HCT116 (cell line): Measurements from ENCODE around the gene PTGDS. TPM values are rescaled to one million over a fixed set of nuclear protein-coding genes. Genes with fewer than 3 reads are reported as not detected.

Source experiments
- CEBPB ChIP-seq: IDR thresholded peaks from 2 replicates; pipeline ENCODE4 v1.6.1; 2012; ENCODE audit warnings: low read depth
- EGR1 ChIP-seq: IDR thresholded peaks from 2 replicates; pipeline ENCODE4 v1.6.1; 2012; ENCODE audit warnings: low read depth
- FOSL1 ChIP-seq: IDR thresholded peaks from 2 replicates; pipeline ENCODE4 v1.6.1; 2012; ENCODE audit warnings: low read depth
- POLR2AphosphoS5 ChIP-seq: IDR thresholded peaks from 2 replicates; pipeline ENCODE4 v1.6.1; 2011; ENCODE audit warnings: mild to moderate bottlenecking, low read depth, low read length, moderate library complexity
- RAD21 ChIP-seq: IDR thresholded peaks from 2 replicates; pipeline ENCODE4 v1.6.1; 2012; ENCODE audit warnings: low read depth, mild to moderate bottlenecking
- TCF7L2 ChIP-seq: IDR thresholded peaks from 2 replicates; pipeline ENCODE4 v1.7.0; 2011; ENCODE audit warnings: borderline replicate concordance, inconsistent platforms; ENCODE audit not compliant: insufficient read depth, insufficient read length; ENCODE audit errors: extremely low read depth
- total RNA-seq: library from RNA; stranded (reverse); gene quantifications from one replicate; pipeline ENCODE4 v1.2.1, GENCODE V29; 2021; ENCODE audit not compliant: unreplicated experiment
- TF ChIP-seq, protein P1 (sequence below): IDR thresholded peaks from 2 replicates; pipeline ENCODE4 v1.6.1; 2011; ENCODE audit warnings: mild to moderate bottlenecking, low read length, moderate library complexity; ENCODE audit not compliant: insufficient replicate concordance; ENCODE audit errors: extremely low read depth
- TF ChIP-seq, protein P2 (sequence below), 3 experiments: fragments of 200-600 bp in 1 of 3; sonication (generic) in 1 of 3; IDR thresholded peaks in 2 of 3; conservative IDR thresholded peaks in 1 of 3; 2 replicates each; pipeline ENCODE4 v1.5.1; 2012 to 2017; ENCODE audit warnings: low read depth in 2 of 3, low read length in 2 of 3, antibody characterized with exemption in 1 of 3, borderline replicate concordance in 1 of 3, control low read depth in 1 of 3, mild to moderate bottlenecking in 1 of 3, mixed read lengths in 1 of 3, mixed run types in 1 of 3, moderate library complexity in 1 of 3; ENCODE audit not compliant: insufficient read depth in 1 of 3

Gene PTGDS
- total RNA-seq, 1 experiment from 2014 or later: 3.1 TPM

DNA sequence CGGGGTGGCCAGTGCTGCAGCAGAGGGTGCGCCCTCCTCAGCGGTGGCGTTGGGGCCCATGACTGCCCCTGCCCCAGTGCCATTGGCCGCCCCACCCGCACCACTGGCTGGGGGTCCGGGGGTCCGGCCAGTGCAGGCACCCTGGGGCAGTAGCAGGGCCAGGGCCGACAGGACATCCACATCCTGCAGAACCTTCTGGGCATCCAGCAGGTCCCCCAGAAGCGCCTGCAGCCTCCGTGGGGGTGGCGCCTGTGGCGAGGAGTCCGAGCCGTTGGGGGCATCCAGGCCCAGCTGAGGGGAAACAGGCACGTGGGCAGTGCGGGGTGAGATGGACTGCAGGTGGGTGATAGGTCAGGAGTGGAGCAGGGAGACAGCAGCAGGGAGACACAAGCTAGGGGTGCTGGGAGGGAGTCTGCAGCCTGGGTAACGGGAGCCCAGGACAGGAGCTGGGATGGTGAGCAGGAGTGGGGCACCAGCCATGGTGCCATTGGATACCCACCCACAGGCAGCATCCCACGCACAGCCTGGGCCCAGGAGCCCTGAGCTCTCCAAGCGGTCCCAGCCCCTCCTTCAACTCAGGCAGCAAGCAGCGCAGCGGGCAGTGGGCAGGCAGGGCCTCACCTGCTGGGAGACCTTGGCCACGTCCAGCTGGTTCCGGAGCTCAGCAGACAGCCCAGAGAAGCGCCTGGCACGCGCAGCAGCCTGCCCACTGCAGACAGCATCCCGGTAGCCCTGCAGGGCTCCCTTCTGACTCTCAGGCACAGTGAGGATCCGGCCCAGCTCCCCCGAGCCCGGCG is 43.7 kb downstream of the PTGDS start (continued):
- TF ChIP-seq TCF7L2 (no peak), FOSL1 (no peak), CEBPB (no peak), POLR2AphosphoS5 (no peak), RAD21 (no peak), EGR1 (no peak)
- TF ChIP-seq, protein P1, sequence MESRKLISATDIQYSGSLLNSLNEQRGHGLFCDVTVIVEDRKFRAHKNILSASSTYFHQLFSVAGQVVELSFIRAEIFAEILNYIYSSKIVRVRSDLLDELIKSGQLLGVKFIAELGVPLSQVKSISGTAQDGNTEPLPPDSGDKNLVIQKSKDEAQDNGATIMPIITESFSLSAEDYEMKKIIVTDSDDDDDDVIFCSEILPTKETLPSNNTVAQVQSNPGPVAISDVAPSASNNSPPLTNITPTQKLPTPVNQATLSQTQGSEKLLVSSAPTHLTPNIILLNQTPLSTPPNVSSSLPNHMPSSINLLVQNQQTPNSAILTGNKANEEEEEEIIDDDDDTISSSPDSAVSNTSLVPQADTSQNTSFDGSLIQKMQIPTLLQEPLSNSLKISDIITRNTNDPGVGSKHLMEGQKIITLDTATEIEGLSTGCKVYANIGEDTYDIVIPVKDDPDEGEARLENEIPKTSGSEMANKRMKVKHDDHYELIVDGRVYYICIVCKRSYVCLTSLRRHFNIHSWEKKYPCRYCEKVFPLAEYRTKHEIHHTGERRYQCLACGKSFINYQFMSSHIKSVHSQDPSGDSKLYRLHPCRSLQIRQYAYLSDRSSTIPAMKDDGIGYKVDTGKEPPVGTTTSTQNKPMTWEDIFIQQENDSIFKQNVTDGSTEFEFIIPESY: no peak
- TF ChIP-seq, protein P2, sequence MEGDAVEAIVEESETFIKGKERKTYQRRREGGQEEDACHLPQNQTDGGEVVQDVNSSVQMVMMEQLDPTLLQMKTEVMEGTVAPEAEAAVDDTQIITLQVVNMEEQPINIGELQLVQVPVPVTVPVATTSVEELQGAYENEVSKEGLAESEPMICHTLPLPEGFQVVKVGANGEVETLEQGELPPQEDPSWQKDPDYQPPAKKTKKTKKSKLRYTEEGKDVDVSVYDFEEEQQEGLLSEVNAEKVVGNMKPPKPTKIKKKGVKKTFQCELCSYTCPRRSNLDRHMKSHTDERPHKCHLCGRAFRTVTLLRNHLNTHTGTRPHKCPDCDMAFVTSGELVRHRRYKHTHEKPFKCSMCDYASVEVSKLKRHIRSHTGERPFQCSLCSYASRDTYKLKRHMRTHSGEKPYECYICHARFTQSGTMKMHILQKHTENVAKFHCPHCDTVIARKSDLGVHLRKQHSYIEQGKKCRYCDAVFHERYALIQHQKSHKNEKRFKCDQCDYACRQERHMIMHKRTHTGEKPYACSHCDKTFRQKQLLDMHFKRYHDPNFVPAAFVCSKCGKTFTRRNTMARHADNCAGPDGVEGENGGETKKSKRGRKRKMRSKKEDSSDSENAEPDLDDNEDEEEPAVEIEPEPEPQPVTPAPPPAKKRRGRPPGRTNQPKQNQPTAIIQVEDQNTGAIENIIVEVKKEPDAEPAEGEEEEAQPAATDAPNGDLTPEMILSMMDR (IDR thresholded peaks at IDR 0.05 in 2 of 3, conservative IDR thresholded peaks at IDR 0.05 in 1 of 3; ENCODE audit: borderline replicate concordance in 1 of 3, insufficient read depth in 1 of 3, low read depth in 2 of 3, low read length in 2 of 3): no peak
